Brain microvascular endothelial cell (primary cell): Measurements from ENCODE around the gene ACVR1B.

Experiments
- DNase-seq: peaks from one replicate; pipeline ENCODE4 v3.0.0-alpha.2; 2020
- H3K27ac ChIP-seq: fragments of 250-450 bp; sonication (Bioruptor Pico); 2 replicates; pipeline ENCODE4 v1.5.1; 2020; ENCODE audit warnings: mild to moderate bottlenecking, moderate library complexity
- H3K27me3 ChIP-seq: fragments of 250-450 bp; sonication (Bioruptor Pico); replicated peaks from 2 replicates; pipeline ENCODE4 v1.5.1; 2020; ENCODE audit warnings: mild to moderate bottlenecking
- H3K36me3 ChIP-seq: fragments of 250-450 bp; sonication (Bioruptor Pico); replicated peaks from 2 replicates; pipeline ENCODE4 v1.5.1; 2020; ENCODE audit warnings: mild to moderate bottlenecking
- H3K4me3 ChIP-seq: 2 replicates; pipeline ENCODE4 v1.5.1; 2011; ENCODE audit warnings: low read depth, mild to moderate bottlenecking, control low read depth, low read length, moderate library complexity
- CTCF ChIP-seq: IDR thresholded peaks from 2 replicates; pipeline ENCODE4 v1.5.1; 2011; ENCODE audit warnings: low read depth, mild to moderate bottlenecking, moderate library complexity, low read length, control low read depth, inconsistent platforms; ENCODE audit errors: missing control alignments
- in situ Hi-C: cut with HindIII; loops from 2 replicates; pipeline ENCODE4 v1.10.0; 2017; ENCODE audit warnings: low sequenced_read_pairs, low pct_ligation_motif_present

ACVR1B gene

GRCh38 chr12:51958542-51958941, 7.0 kb downstream of the ACVR1B start:
- H3K4me3 ChIP-seq, result no peak overlapping the region

GRCh38 chr12:51959211-51959610, 7.7 kb downstream of the ACVR1B start:
- DNase-seq, result no peak
- no peaks in the 10 kb centered on the region for H3K27me3 ChIP-seq
- H3K4me3 ChIP-seq, result no peak overlapping the region
- no peak overlapping the region for H3K27ac ChIP-seq
- no peak for TF ChIP-seq CTCF
- H3K36me3 ChIP-seq, result no peaks in the 10 kb centered on the region
- in situ Hi-C loops, result no loop called here

More at GRCh38 chr12:51958542-51958941, 7.0 kb downstream of the ACVR1B start:
- H3K36me3 ChIP-seq, result no peaks in the 10 kb centered on the region
- no peak for TF ChIP-seq CTCF
- H3K27me3 ChIP-seq, result no peaks in the 10 kb centered on the region
- no peak overlapping the region for H3K27ac ChIP-seq
- in situ Hi-C loops, result no loop called here
- DNase-seq, result no peak

GRCh38 chr12:51959921-51960320, 8.4 kb downstream of the ACVR1B start:
- Histone ChIP-seq H3K4me3 (no peak overlapping the region), H3K36me3 (no peaks in the 10 kb centered on the region), H3K27ac (no peak overlapping the region), H3K27me3 (no peaks in the 10 kb centered on the region)
- no peak for TF ChIP-seq CTCF
- in situ Hi-C loops, result no loop called here
- no peak for DNase-seq

GRCh38 chr12:51960488-51960887, 9.0 kb downstream of the ACVR1B start:
- no peak overlapping the region for H3K4me3 ChIP-seq
- no peaks in the 10 kb centered on the region for H3K36me3 ChIP-seq
- no peak overlapping the region for H3K27ac ChIP-seq
- H3K27me3 ChIP-seq, result no peaks in the 10 kb centered on the region
- no peak for TF ChIP-seq CTCF
- DNase-seq, result no peak
- in situ Hi-C loops, result no loop called here

- TF ChIP-seq CTCF, result no peak
- Histone ChIP-seq H3K27me3 (no peaks in the 10 kb centered on the region), H3K27ac (no peak overlapping the region), H3K4me3 (no peak overlapping the region), H3K36me3 (no peaks in the 10 kb centered on the region)
- in situ Hi-C loops, result no loop called here
- no peak for DNase-seq
Measured at GRCh38 chr12:51960890-51961289, 9.4 kb downstream of the ACVR1B start.

- H3K27me3 ChIP-seq, result no peaks in the 10 kb centered on the region
- in situ Hi-C loops, result no loop called here
- no peak overlapping the region for H3K27ac ChIP-seq
- H3K4me3 ChIP-seq, result no peak overlapping the region
- no peaks in the 10 kb centered on the region for H3K36me3 ChIP-seq
- TF ChIP-seq CTCF, result no peak
- no peak for DNase-seq
Measured at GRCh38 chr12:51961834-51962233, 10.3 kb downstream of the ACVR1B start.
